ENCODE measurements around the gene EGFLAM.

GRCh38 chr5:38249812-38250211, 8.5 kb upstream of the EGFLAM start:
- TF ChIP-seq CTCF (IDR thresholded peaks at IDR 0.05), result no peak
- no peak for TF ChIP-seq POLR2A (IDR thresholded peaks at IDR 0.05)
- no peak for TF ChIP-seq POLR2AphosphoS5 (IDR thresholded peaks at IDR 0.05)
